ENCODE data around the gene HIPK1. TPM values are rescaled to one million over a fixed set of nuclear protein-coding genes. Genes with fewer than 3 reads are reported as not detected.
"Not testable (repeated sequence)": the region's sequence is repeated elsewhere in the genome, so short reads cannot be mapped to it uniquely, and the experiment has no call there.

Gene HIPK1
- total RNA-seq, 1 donor, result 23.9 TPM

- H3K27ac ChIP-seq (ENCODE audit: low read depth, low read length), result no peak overlapping the region
- H3K4me1 ChIP-seq (ENCODE audit: insufficient read depth, low read length), result peaks cover 4% of the 10 kb centered on the region
- H3K27me3 ChIP-seq (ENCODE audit: insufficient read depth, low read length), result no peaks in the 10 kb centered on the region
- no peak overlapping the region for H2AFZ ChIP-seq (ENCODE audit: low read length)
- H3K79me2 ChIP-seq (ENCODE audit: insufficient read depth, low read length), result peaks cover 83% of the 10 kb centered on the region
- no peaks in the 10 kb centered on the region for H3K9me3 ChIP-seq (ENCODE audit: low read depth, low read length)
- DNase-seq (ENCODE audit: insufficient read length, low spot score, missing footprints), result no peak
- H3K4me2 ChIP-seq (ENCODE audit: insufficient read depth, low read length), result peak overlapping the region; percentile 31
- no peak overlapping the region for H3K4me3 ChIP-seq (ENCODE audit: insufficient read depth, low read length)
- no peaks in the 10 kb centered on the region for H3K36me3 ChIP-seq (ENCODE audit: insufficient read depth, low read length)
- no peak for TF ChIP-seq CTCF (IDR thresholded peaks at IDR 0.05; ENCODE audit: extremely low read depth, low read depth, low read length)
- H4K20me1 ChIP-seq (ENCODE audit: insufficient read depth, low read length), result no peaks in the 10 kb centered on the region
Measured at GRCh38 chr1:113947388-113948107, 18.4 kb downstream of the HIPK1 start.

- not testable (repeated sequence) for H3K4me1 ChIP-seq (ENCODE audit: insufficient read depth, low read length); H3K36me3 ChIP-seq (ENCODE audit: insufficient read depth, low read length); H3K27me3 ChIP-seq (ENCODE audit: insufficient read depth, low read length); DNase-seq (ENCODE audit: insufficient read length, low spot score, missing footprints); H4K20me1 ChIP-seq (ENCODE audit: insufficient read depth, low read length); H2AFZ ChIP-seq (ENCODE audit: low read length); H3K4me2 ChIP-seq (ENCODE audit: insufficient read depth, low read length); H3K9me3 ChIP-seq (ENCODE audit: low read depth, low read length); H3K27ac ChIP-seq (ENCODE audit: low read depth, low read length); H3K4me3 ChIP-seq (ENCODE audit: insufficient read depth, low read length)
- peaks cover 80% of the 10 kb centered on the region for H3K79me2 ChIP-seq (ENCODE audit: insufficient read depth, low read length)
Measured at GRCh38 chr1:113948151-113948550, 19.0 kb downstream of the HIPK1 start.

GRCh38 chr1:113949007-113949406 lies 19.9 kb downstream of the HIPK1 start:
- no peak overlapping the region for H2AFZ ChIP-seq (ENCODE audit: low read length)
- H3K36me3 ChIP-seq (ENCODE audit: insufficient read depth, low read length), result no peaks in the 10 kb centered on the region
- DNase-seq (ENCODE audit: insufficient read length, low spot score, missing footprints), result no peak
- no peak overlapping the region for H3K4me3 ChIP-seq (ENCODE audit: insufficient read depth, low read length)
- no peaks in the 10 kb centered on the region for H4K20me1 ChIP-seq (ENCODE audit: insufficient read depth, low read length)
- H3K79me2 ChIP-seq (ENCODE audit: insufficient read depth, low read length), result peaks cover 75% of the 10 kb centered on the region
- no peaks in the 10 kb centered on the region for H3K27me3 ChIP-seq (ENCODE audit: insufficient read depth, low read length)
- peak; percentile 39 for TF ChIP-seq CTCF (IDR thresholded peaks at IDR 0.05; ENCODE audit: extremely low read depth, low read depth, low read length)
- H3K27ac ChIP-seq (ENCODE audit: low read depth, low read length), result no peak overlapping the region
- peaks cover 4% of the 10 kb centered on the region for H3K4me1 ChIP-seq (ENCODE audit: insufficient read depth, low read length)
- no peaks in the 10 kb centered on the region for H3K9me3 ChIP-seq (ENCODE audit: low read depth, low read length)
- H3K4me2 ChIP-seq (ENCODE audit: insufficient read depth, low read length), result no peak overlapping the region

GRCh38 chr1:113950908-113951307 lies 21.8 kb downstream of the HIPK1 start:
- Histone ChIP-seq H3K27me3 (ENCODE audit: insufficient read depth, low read length) (no peaks in the 10 kb centered on the region), H3K79me2 (ENCODE audit: insufficient read depth, low read length) (peaks cover 59% of the 10 kb centered on the region), H3K4me1 (ENCODE audit: insufficient read depth, low read length) (peaks cover 4% of the 10 kb centered on the region), H3K27ac (ENCODE audit: low read depth, low read length) (no peak overlapping the region), H2AFZ (ENCODE audit: low read length) (no peak overlapping the region), H3K4me2 (ENCODE audit: insufficient read depth, low read length) (no peak overlapping the region), H4K20me1 (ENCODE audit: insufficient read depth, low read length) (no peaks in the 10 kb centered on the region), H3K4me3 (ENCODE audit: insufficient read depth, low read length) (no peak overlapping the region), H3K36me3 (ENCODE audit: insufficient read depth, low read length) (peaks cover 3% of the 10 kb centered on the region), H3K9me3 (ENCODE audit: low read depth, low read length) (no peaks in the 10 kb centered on the region)
- no peak for TF ChIP-seq CTCF (IDR thresholded peaks at IDR 0.05; ENCODE audit: extremely low read depth, low read depth, low read length)
- no peak for DNase-seq (ENCODE audit: insufficient read length, low spot score, missing footprints)
